Sigmoid colon (tissue), 7 donors: Measurements from ENCODE around the gene COPA. TPM values are rescaled to one million over a fixed set of nuclear protein-coding genes. Genes with fewer than 3 reads are reported as not detected.

Source experiments
- DNase-seq: peaks from one replicate; pipeline ENCODE4 v3.0.0-alpha.2; 2019
- H3K27ac ChIP-seq, 4 donors: fragments of 200-600 bp; sonication (generic); one replicate each; pipeline ENCODE4 v1.5.1; 2016 to 2019; ENCODE audit warnings: mild to moderate bottlenecking in 1 of 4
- H3K27me3 ChIP-seq, 3 donors: fragments of 200-600 bp; sonication (generic); one replicate each; pipeline ENCODE4 v1.5.1; 2019; ENCODE audit warnings: mild to moderate bottlenecking in 1 of 3
- H3K36me3 ChIP-seq, 4 donors: fragments of 200-600 bp; sonication (generic); one replicate each; pipeline ENCODE4 v1.5.1; 2016 to 2019
- H3K4me1 ChIP-seq, 4 donors: fragments of 200-600 bp; sonication (generic); one replicate each; pipeline ENCODE4 v1.5.1; 2017 to 2019
- H3K4me3 ChIP-seq, 4 donors: fragments of 200-600 bp; sonication (generic); one replicate each; pipeline ENCODE4 v1.5.1; 2017 to 2019; ENCODE audit warnings: mild to moderate bottlenecking in 2 of 4, moderate library complexity in 1 of 4
- H3K9me3 ChIP-seq, 4 donors: fragments of 200-600 bp in 3 of 4; sonication (generic) in 3 of 4; one replicate each; pipeline versions ENCODE4 v1.5.1 to v1.6.1; 2013 to 2019
- CTCF ChIP-seq, 4 experiments: fragments of 450-650 bp in 3 of 4; fragments of 200-600 bp in 1 of 4; IDR thresholded peaks; one replicate each; pipeline ENCODE4 v1.5.1; 2016 to 2019; ENCODE audit warnings: antibody characterized with exemption in 4 of 4, mild to moderate bottlenecking in 3 of 4, moderate library complexity in 2 of 4
- EP300 ChIP-seq, 4 donors: sonication (generic); formaldehyde crosslinking; IDR thresholded peaks; one replicate each; pipeline ENCODE4 v1.6.1; 2017; ENCODE audit warnings: antibody characterized with exemption in 4 of 4
- POLR2A ChIP-seq, 2 donors: fragments of 450-650 bp; IDR thresholded peaks; one replicate each; pipeline ENCODE4 v1.6.1; 2016; ENCODE audit warnings: antibody characterized with exemption in 2 of 2, mild to moderate bottlenecking in 2 of 2, moderate library complexity in 2 of 2
- POLR2AphosphoS5 ChIP-seq, 4 donors: sonication (generic); formaldehyde crosslinking; IDR thresholded peaks; one replicate each; pipeline ENCODE4 v1.6.1; 2017; ENCODE audit warnings: antibody characterized with exemption in 4 of 4
- WGBS, 2 donors: extraction: QIAGEN DNeasy Blood & Tissue Kit; methylation state at CpG; one replicate each; pipeline ENCODE4 v1.1.7; 2013; 5-methylcytosine and 5-hydroxymethylcytosine counted together
- intact Hi-C: fragments of 100-400 bp; cut with DNase I; formaldehyde crosslinking; loops from one replicate; pipeline ENCODE4 v1.15.1; 2023
- polyA plus RNA-seq, 3 donors: library from polyadenylated mRNA; stranded (reverse); fragments of 200-250 nt; gene quantifications; one replicate each; pipeline ENCODE4 v1.2.3, GENCODE V29; 2013
- total RNA-seq, 4 donors: library from RNA; depleted of rRNA; stranded (reverse); fragments of >200 nt; gene quantifications; one replicate each; pipeline ENCODE4 v1.1.0, GENCODE V29; 2016
- donor health status: healthy with polysubstance abuse.
- donor health status: Bipolar disorder and iron deficiency.
- donor health status: healthy.

The COPA gene
- total and polyA plus RNA-seq, 7 donors = 62.5 to 117 (median 93.8) TPM

DNA sequence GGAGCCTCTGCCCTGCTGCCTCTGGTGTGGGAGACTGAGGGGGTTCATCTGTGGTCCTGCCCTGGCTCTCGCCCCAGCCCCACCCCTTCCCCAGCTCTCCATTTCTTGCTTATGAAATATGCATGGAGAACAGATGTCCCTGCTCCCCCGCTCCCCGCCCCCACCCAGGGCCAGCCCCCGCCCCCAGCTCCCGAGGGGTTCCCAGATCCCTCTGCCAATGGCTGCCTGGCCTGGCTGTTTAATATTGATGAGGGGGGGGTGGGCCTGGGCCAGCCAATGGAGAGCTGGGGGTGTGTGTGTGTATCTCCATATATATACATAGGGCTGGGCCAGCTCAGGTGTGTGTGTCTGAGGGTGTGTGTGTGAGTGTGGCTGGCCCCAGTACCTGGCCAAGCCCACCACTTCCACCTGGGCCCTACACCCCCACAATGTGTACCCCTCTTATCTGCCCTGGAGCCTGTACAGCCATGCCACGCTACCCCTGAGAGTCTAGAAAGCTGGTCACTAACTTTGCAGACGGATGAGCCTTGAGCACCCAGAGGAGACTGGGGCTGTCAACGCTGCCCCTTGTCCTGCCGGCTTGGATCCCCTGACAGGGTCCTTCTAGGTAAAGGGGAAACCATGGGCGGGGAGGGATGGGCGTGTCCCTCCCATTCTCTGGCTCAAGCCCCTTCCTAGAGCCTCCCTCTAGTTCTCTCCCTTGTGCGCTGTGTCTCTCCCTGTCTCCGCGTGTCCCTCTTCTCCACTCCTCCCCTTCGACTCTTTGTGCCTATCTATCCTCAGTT, 23.9 kb upstream of the COPA start, which contains the start of gene NHLH1:
Gene NHLH1, plus strand, starts transcription at position 341 of the 785 bp plus-strand sequence. CDS start 3,661 bp downstream, outside the sequence.
- Histone ChIP-seq H3K27ac (no peak within 1 kb of the TSS), H3K27me3 (peaks cover 0 to 16% (median 11%) of the 10 kb centered on the region in 3 donors), H3K4me3 (no peak within 1 kb of the TSS), H3K36me3 (no peaks in the 10 kb centered on the region), H3K4me1 (no peaks in the 10 kb centered on the region), H3K9me3 (no peaks in the 10 kb centered on the region)
- intact Hi-C loops = no loop called here
- no peak for DNase-seq
- TF ChIP-seq POLR2AphosphoS5 (IDR thresholded peaks at IDR 0.05) = no peak
- TF ChIP-seq EP300 (IDR thresholded peaks at IDR 0.05) = no peak
- TF ChIP-seq CTCF (IDR thresholded peaks at IDR 0.05) = no peak
- TF ChIP-seq POLR2A (IDR thresholded peaks at IDR 0.05) = no peak
- WGBS, 2 donors = 66 to 77% methylated on average over 15 of the region's 15 CpGs

DNA sequence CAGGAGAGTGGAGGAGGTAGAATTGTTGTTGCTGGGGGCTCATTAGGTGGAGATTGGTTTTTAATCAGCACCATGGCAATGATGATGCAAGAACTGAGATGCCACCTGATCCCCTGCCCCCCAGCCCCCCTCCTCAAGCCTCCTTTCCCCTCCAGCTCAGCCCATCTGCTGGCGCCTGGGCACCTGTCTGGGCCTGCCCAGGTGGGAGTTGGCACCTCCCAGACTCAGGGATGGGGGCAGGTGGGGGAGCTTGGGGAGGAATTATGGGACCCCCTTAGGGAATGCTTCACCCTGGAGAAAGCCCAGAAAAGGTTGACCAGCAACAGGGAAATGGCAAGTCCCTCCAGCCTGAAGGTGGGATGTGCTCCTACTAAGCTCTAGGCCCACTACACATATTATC, 22.3 kb upstream of the COPA start:
- intact Hi-C loops = no loop called here
- Histone ChIP-seq H3K27ac (no peak overlapping the region), H3K36me3 (peaks cover 0 to 3% (median 0%) of the 10 kb centered on the region in 4 donors), H3K27me3 (no peaks in the 10 kb centered on the region), H3K4me3 (no peak overlapping the region), H3K9me3 (no peaks in the 10 kb centered on the region), H3K4me1 (no peaks in the 10 kb centered on the region)
- 89 to 100% methylated on average over 1 of the region's 1 CpG for WGBS, 2 donors
- no peak for DNase-seq
- TF ChIP-seq EP300 (IDR thresholded peaks at IDR 0.05) (no peak), CTCF (IDR thresholded peaks at IDR 0.05) (no peak), POLR2A (IDR thresholded peaks at IDR 0.05) (no peak), POLR2AphosphoS5 (IDR thresholded peaks at IDR 0.05) (no peak)

GRCh38 chr1:160363951-160364735, 21.1 kb upstream of the COPA start:
- Histone ChIP-seq H3K4me1 (no peaks in the 10 kb centered on the region), H3K27ac (no peak overlapping the region), H3K36me3 (peaks cover 0 to 14% (median 0%) of the 10 kb centered on the region in 4 donors), H3K4me3 (no peak overlapping the region), H3K27me3 (no peaks in the 10 kb centered on the region), H3K9me3 (no peaks in the 10 kb centered on the region)
- WGBS, 2 donors = 75 to 76% methylated on average over 12 of the region's 12 CpGs
- no peak for DNase-seq
- intact Hi-C loops = no loop called here
- TF ChIP-seq CTCF (IDR thresholded peaks at IDR 0.05) = no peak
- TF ChIP-seq EP300 (IDR thresholded peaks at IDR 0.05) = no peak
- no peak for TF ChIP-seq POLR2A (IDR thresholded peaks at IDR 0.05)
- TF ChIP-seq POLR2AphosphoS5 (IDR thresholded peaks at IDR 0.05) = no peak

GRCh38 chr1:160363010-160363409, 20.0 kb upstream of the COPA start:
- TF ChIP-seq EP300 (IDR thresholded peaks at IDR 0.05) = no peak
- no peak for TF ChIP-seq POLR2A (IDR thresholded peaks at IDR 0.05)
- no peak for TF ChIP-seq CTCF (IDR thresholded peaks at IDR 0.05)
- TF ChIP-seq POLR2AphosphoS5 (IDR thresholded peaks at IDR 0.05) = no peak
- DNase-seq = no peak
- H3K4me3 ChIP-seq = no peak overlapping the region
- 57 to 67% methylated on average over 5 of the region's 5 CpGs for WGBS, 2 donors
- no peak overlapping the region for H3K27ac ChIP-seq
- H3K36me3 ChIP-seq = peaks cover 0 to 22% (median 4%) of the 10 kb centered on the region in 4 donors
- no peaks in the 10 kb centered on the region for H3K9me3 ChIP-seq
- no peaks in the 10 kb centered on the region for H3K4me1 ChIP-seq
- intact Hi-C loops = no loop called here
- H3K27me3 ChIP-seq = no peaks in the 10 kb centered on the region
